Neural cell (in vitro differentiated cells): ENCODE results near the gene STAT4.

Experiments used
- EZH2 ChIP-seq: fragments of 200-600, 300-800 bp; shearing (Covaris generic), sonication (generic); IDR thresholded peaks from 2 replicates; pipeline ENCODE4 v1.6.1; 2014; ENCODE audit warnings: antibody characterized with exemption, low read length, borderline replicate concordance, mild to moderate bottlenecking; ENCODE audit not compliant: insufficient read depth, poor library complexity, severe bottlenecking
- POLR2AphosphoS5 ChIP-seq: IDR thresholded peaks from 2 replicates; pipeline ENCODE4 v1.6.1; 2012
- SMC3 ChIP-seq: fragments of 450-650 bp; conservative IDR thresholded peaks from 2 replicates; pipeline ENCODE4 v1.6.1; 2014; ENCODE audit warnings: antibody characterized with exemption, mild to moderate bottlenecking, moderate library complexity; ENCODE audit not compliant: poor library complexity
- TF ChIP-seq, protein P1 (sequence below): fragments of 450-650 bp; IDR thresholded peaks from 2 replicates; pipeline ENCODE4 v1.5.1; 2014; ENCODE audit warnings: antibody characterized with exemption, mild to moderate bottlenecking, moderate library complexity; ENCODE audit not compliant: poor library complexity, severe bottlenecking

DNA sequence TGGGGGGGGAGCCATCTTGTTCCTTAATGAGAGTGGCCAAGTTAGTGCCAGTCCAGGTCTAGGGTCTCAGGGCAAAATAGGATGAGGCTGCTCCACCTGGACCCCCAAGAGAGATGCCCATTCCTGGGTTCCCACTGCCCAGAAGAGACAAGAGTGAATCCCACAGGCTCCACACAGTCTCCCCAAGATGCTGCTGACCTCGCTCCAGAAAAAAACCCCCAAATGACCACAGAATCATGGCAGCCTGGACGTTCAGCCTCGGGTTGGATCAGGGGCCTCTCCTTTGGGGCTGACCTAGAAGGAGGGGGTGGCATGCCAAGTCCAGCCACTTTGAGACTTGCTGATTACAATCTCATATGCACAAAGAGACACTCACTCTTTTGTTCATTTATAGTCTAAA is 161.9 kb downstream of the STAT4 start:
- TF ChIP-seq POLR2AphosphoS5 (no peak), EZH2 (no peak), SMC3 (no peak)
- TF ChIP-seq, protein P1, sequence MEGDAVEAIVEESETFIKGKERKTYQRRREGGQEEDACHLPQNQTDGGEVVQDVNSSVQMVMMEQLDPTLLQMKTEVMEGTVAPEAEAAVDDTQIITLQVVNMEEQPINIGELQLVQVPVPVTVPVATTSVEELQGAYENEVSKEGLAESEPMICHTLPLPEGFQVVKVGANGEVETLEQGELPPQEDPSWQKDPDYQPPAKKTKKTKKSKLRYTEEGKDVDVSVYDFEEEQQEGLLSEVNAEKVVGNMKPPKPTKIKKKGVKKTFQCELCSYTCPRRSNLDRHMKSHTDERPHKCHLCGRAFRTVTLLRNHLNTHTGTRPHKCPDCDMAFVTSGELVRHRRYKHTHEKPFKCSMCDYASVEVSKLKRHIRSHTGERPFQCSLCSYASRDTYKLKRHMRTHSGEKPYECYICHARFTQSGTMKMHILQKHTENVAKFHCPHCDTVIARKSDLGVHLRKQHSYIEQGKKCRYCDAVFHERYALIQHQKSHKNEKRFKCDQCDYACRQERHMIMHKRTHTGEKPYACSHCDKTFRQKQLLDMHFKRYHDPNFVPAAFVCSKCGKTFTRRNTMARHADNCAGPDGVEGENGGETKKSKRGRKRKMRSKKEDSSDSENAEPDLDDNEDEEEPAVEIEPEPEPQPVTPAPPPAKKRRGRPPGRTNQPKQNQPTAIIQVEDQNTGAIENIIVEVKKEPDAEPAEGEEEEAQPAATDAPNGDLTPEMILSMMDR = no peak
